Breast epithelium (tissue), 3 donors: ENCODE measurements around the gene SLX1A.
"Not testable (repeated sequence)": the region's sequence is repeated elsewhere in the genome, so short reads cannot be mapped to it uniquely, and the experiment has no call there.

Experiments
- CTCF ChIP-seq, 3 donors: fragments of 450-650 bp; IDR thresholded peaks; one replicate each; pipeline ENCODE4 v1.5.1; 2016 to 2017; ENCODE audit warnings: antibody characterized with exemption in 3 of 3, mild to moderate bottlenecking in 3 of 3, moderate library complexity in 3 of 3
- POLR2A ChIP-seq: fragments of 450-650 bp; IDR thresholded peaks from one replicate; pipeline ENCODE4 v1.6.1; 2016; ENCODE audit warnings: antibody characterized with exemption, mild to moderate bottlenecking, moderate library complexity
- POLR2AphosphoS5 ChIP-seq, 3 donors: sonication (generic); formaldehyde crosslinking; IDR thresholded peaks; one replicate each; pipeline ENCODE4 v1.6.1; 2017; ENCODE audit warnings: antibody characterized with exemption in 3 of 3

GRCh38 chr16:30193098-30193497 lies 577 bp upstream of the SLX1A start:
- not testable (repeated sequence) for TF ChIP-seq POLR2A; CTCF (IDR thresholded peaks at IDR 0.05); POLR2AphosphoS5 (IDR thresholded peaks at IDR 0.05)
